Fibroblast of peridontal ligament (primary cell): ENCODE measurements around the gene ZNF136.
A peak's percentile ranks its signal among the peaks of the same experiment; 100 is the strongest.

Experiments
- DNase-seq: peaks from one replicate; pipeline ENCODE4 v3.0.0-alpha.2; 2010; ENCODE audit errors: extremely low read depth

ZNF136 gene

DNA sequence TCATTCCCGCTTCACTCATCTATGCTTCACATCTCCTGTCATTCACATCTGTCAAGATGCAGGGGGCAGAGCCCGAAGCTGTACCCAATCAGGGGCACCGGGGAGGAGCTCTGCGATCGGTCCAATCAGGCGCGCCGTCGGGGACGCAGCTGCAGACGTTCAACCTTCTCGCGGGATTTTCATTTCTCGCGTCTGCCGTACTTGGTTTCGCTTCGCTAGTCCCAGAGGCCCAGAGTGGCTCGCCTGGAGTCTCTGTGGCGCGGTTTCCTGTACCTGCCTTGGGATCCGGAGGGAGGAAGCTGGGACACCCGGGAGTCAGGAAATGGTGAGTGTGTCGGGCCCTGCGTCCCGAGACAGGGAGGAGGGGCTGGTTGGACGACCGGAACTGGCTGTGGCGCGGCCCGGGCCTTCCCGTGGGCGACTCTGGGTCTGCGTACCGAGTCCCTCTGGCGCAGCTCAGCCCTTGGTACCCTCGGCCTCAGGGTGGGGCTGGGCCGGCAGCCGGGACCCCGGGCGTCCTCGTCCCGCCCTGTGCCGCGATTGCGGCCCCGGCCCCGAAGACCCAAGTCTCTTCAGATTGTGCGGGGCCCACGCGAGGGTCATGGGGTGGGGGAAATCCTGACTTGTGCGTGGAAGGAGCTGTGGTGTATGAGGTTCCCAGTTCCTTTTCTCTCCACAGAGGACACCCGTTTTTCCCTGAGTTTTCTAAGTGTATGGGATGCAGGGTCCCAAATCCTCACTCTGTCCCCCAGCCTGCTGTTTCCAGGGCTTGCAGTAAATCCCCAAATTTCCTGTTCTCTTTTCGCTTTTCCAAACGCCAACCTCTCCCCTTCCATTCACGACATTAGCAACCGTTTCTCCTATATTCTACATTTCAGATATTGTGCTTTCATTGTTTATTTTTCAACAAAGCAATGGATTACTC is at the start of gene ZNF136:
ZNF136 (plus strand) TSS at position 215 of the 925 bp plus-strand sequence; CDS start at position 323, 108 bp downstream.
- peak; percentile 95 for DNase-seq

DNA sequence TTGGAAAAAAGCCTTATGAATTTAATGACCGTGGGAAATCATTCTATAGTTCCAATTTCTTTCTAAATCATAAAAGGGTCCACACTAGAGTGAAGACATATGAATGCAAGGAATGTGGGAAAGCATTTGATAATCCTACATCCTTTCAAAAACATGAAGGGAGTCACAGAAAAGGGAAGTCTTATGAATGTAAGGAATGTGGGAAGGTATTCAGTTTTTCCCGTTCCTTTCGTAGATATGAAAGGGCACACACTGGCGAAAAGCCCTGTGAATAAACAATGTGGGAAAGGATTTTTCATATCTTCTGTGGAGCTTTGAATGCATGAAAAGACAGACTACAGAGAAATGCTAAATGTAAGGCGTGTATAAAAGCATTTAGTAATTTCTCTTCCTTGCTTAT is 49.8 kb upstream of the ZNF136 start:
- DNase-seq: no peak

- no peak for DNase-seq
Observed at GRCh38 chr19:12117201-12117970, 45.5 kb upstream of the ZNF136 start.

- peak; percentile 23 for DNase-seq
Observed at GRCh38 chr19:12126707-12127106, 36.2 kb upstream of the ZNF136 start.

DNA sequence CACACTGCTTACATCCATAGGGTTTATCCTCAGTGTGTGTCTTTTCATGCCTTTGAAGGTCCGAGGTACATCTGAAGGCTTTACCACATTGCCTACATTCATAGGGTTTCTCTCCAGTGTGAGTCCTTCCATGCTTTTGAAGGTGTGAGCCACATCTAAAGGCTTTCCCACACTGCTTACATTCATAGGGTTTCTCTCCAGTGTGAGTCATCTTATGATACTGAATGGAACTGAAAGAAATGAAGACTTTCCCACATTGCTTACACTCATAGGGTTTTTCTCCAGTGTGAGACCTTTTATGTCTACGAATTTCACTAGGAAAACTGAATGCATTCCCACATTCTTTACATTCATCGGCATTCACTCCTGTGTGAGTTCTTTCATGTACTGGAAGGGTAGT is 29.8 kb upstream of the ZNF136 start:
- no peak for DNase-seq

GRCh38 chr19:12137221-12137940 is 25.5 kb upstream of the ZNF136 start:
- DNase-seq: no peak

DNA sequence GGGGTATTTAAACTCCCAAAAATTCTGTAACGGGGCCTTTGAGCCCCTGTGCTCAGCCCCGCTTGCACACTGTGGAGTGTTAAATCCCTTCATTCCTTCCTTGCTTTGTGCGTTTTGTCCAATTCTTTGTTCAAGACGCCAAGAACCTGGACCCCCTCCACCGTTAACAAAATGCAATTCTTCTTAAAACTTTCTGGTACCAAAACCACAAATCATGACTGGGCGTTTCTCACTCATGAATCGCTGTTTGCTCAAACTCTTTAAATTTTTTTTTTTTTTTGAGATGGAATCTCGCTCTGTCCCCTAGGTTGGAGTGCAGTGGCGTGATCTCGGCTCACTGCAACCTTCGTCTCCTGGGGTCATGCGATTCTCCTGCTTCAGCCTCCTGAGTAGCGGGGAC is 23.6 kb upstream of the ZNF136 start:
- peak; percentile 42 for DNase-seq

GRCh38 chr19:12139885-12140544 is 22.9 kb upstream of the ZNF136 start, which contains the start of gene ZNF20:
TSS of gene ZNF20 (minus strand) at chr19:12140350. CDS start at chr19:12140182, 168 bp downstream.
- peak; percentile 90 for DNase-seq

- peak; percentile 85 for DNase-seq
Observed at GRCh38 chr19:12140545-12141404, 22.1 kb upstream of the ZNF136 start.

DNA sequence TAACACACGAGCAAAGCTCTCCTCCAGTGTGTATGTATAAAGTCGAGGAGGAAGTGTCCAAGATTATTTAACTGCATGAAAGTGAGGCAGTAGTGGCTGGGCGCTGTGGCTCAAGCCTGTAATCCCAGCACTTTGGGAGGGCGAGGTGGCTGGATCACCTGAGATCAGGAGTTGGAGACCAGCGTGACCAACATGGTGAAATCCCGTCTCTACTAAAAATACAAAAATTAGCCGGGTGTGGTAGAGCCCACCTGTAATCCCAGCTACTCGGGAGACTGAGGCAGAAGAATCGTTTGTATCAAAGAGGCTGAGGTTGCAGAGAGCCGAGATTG is 21.5 kb upstream of the ZNF136 start:
- no peak for DNase-seq

DNA sequence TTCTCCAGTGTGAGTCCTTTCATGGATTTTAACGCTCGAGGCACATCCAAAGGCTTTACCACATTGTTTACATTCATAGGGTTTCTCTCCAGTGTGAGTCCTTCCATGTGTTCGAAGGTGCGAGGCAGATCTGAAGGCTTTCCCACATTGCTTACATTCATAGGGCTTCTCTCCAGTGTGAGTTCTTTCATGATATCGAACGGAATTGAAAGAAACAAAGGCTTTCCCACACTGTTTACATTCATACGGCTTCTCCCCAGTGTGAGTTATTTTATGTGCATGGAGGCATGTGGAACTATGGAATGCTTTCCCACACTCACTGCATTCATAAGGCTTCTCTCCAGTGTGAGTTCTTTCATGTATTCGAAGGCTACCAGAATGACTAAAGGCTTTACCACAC is 17.5 kb upstream of the ZNF136 start:
- no peak for DNase-seq

GRCh38 chr19:12155324-12155860 is 7.5 kb upstream of the ZNF136 start:
- peak; percentile 10 for DNase-seq

DNA sequence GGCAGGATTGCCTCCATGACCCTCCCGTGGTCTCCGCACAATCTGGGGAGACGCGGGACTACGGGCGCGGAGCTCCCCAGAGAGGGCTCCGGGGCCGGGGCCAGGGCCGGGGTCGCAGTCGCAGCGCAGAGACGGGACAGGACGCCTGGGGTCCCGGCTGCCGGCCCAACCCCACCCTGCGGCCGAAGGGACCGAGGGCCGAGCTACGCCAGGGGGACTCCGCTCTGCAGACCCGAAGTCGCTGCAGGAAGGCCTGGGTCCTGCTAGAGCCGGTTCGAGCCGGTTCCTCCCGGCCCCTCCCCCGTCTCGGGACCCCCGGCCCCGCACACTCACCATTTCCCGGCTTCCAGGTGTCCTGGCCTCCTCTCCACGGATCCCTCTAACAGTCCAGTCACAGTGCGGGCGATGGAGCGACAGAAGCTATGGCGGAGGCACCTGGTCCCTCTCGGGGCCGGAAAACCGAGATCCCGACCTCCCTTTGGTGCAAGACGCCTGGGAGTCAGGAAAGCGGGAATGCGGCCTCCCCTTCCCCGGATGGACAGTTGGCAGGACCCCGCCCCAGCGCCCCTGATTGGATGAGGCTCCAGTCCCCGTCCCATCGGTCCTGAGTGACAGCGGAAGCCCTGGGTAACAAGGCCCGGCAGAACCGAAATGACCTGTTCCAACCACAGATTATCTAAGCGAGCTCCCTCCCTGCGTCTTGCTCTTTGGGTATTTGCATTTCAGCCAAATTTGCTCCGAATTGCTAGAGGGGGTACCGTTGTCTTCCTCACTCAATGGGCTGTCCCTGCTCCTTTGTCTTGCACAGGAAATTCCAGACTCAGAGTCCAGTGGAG is 6.5 kb upstream of the ZNF136 start, which contains the start of gene ZNF625:
ZNF625 (minus strand) TSS at position 512 of the 836 bp plus-strand sequence; CDS start at position 336, 176 bp downstream.
- DNase-seq: peak; percentile 81

- DNase-seq: no peak
Observed at GRCh38 chr19:12159773-12160414, 3.0 kb upstream of the ZNF136 start.

DNA sequence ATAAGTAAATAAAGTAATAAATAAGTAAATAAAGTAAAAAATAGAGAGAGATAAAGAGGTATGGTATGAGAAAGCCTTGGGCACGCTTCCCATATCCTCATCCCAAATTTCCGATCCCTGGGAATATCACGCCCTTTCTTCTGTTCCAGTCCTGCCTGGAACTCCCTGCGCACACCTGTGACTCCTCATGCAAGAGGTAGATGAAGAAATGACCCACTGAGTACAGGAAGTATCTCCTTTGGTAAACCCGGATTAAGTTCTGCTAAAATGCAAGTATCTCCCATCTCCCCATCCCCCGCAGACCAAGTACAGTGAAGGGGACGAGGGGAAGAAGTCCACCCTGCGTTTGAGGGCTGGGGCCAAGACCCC is 399 bp upstream of the ZNF136 start:
- DNase-seq: no peak

DNA sequence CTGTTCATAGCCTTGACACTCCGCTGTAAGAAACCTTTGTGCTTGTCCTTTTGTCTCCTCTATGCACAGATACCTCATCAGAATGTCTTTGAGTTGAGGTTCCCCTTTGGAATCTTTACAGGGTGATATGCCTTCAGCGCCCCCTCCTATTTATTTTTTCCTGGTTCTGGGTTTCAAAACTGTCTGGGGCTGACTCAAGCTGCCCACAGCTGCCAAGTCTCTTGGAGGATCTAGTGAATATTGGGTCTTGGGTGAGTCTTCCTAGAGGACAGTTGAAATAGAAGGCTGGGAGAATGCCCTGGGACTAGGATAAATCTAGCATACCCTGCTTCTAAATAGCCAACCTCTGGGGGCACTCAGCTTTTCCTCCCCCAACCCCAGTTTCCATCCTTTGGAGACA is 930 bp downstream of the ZNF136 start:
- DNase-seq: peak; percentile 49

- DNase-seq: peak; percentile 45
Observed at GRCh38 chr19:12166626-12167025, 3.7 kb downstream of the ZNF136 start.

DNA sequence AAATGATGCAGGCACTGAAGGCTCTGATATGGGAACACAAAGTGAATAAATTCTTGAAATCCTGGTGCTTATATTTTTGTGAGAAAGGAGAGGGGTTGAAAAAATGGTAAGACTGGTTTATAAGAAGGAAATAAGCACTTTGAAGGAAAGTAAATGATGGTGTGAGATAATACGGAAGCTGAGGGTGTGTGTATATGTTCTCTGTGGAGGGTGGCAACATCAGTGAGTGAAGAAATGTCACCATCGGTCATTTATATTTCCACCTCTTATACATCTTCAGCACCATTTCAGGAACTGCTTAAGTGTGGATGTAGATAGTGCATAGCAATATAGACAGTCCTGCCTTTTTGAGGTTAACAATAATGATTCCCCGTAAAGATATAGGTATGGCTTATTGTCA is 17.5 kb downstream of the ZNF136 start:
- DNase-seq: no peak

DNA sequence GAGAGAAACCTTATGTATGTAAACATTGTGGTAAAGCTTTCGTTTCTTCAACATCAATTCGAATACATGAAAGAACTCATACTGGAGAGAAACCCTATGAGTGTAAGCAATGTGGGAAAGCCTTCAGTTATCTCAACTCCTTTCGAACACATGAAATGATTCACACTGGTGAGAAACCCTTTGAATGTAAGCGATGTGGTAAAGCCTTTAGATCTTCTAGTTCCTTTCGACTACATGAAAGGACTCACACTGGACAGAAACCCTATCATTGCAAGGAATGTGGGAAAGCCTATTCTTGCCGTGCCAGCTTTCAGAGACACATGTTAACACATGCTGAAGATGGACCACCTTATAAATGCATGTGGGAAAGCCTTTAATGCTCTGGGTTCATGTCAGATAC is 24.7 kb downstream of the ZNF136 start:
- DNase-seq: no peak
